ENCODE measurements around the gene RFC3.

GRCh38 chr13:33871207-33872004 is 53.5 kb downstream of the RFC3 start:
- TF ChIP-seq YY1 (IDR thresholded peaks at IDR 0.05; ENCODE audit: insufficient read depth, insufficient read length) (no peak), ZNF274 (IDR thresholded peaks at IDR 0.05; ENCODE audit: low read depth, low read length) (no peak)

Measured in NT2/D1 (cell line).